H1 (cell line): ENCODE measurements around the gene EYA2. TPM values are rescaled to one million over a fixed set of nuclear protein-coding genes. Genes with fewer than 3 reads are reported as not detected.

Source experiments
- CTCF ChIP-seq, 3 experiments: IDR thresholded peaks; 1 replicate in 2 of 3; 2 replicates in 1 of 3; pipeline versions ENCODE4 v1.5.1 to v1.6.1; 2011; ENCODE audit warnings: low read length in 3 of 3, mild to moderate bottlenecking in 3 of 3, inconsistent platforms in 2 of 3, low read depth in 1 of 3, moderate library complexity in 1 of 3; ENCODE audit not compliant: insufficient read depth in 1 of 3; ENCODE audit errors: control extremely low read depth in 1 of 3
- SIRT6 ChIP-seq: IDR thresholded peaks from one replicate; pipeline ENCODE4 v1.7.1; 2012; ENCODE audit warnings: low read length, inconsistent platforms
- SP4 ChIP-seq: IDR thresholded peaks from 2 replicates; pipeline ENCODE4 v1.6.1; 2012; ENCODE audit warnings: low read length, inconsistent platforms
- TEAD4 ChIP-seq: IDR thresholded peaks from 2 replicates; pipeline ENCODE4 v1.6.1; 2012; ENCODE audit warnings: low read depth, low read length, inconsistent platforms, mixed read lengths
- polyA plus RNA-seq, 7 experiments: library from polyadenylated mRNA; depleted of rRNA in 3 of 7; stranded (reverse) in 5 of 7; unstranded in 2 of 7; fragments of >200 nt in 5 of 7; fragments of 200-250 nt in 2 of 7; gene quantifications; 1 replicate in 5 of 7; 2 replicates in 1 of 7; 4 replicates in 1 of 7; pipeline versions ENCODE4 v1.2.1 to v1.2.3, GENCODE V29; 2011 to 2013; ENCODE audit warnings: missing spikeins in 2 of 7, mixed read lengths in 2 of 7
- total RNA-seq: library from RNA; stranded (reverse); fragmentation: NEBNext Ultra II Directional; extraction: Animal tissue kit (Norgen Biotek cat#: 25700); gene quantifications from 2 replicates; pipeline ENCODE4 v1.2.1, GENCODE V29; 2021
- TF ChIP-seq, protein P1 (sequence below): IDR thresholded peaks from 2 replicates; pipeline ENCODE4 v1.6.1; 2011; ENCODE audit warnings: low read depth, mild to moderate bottlenecking, low read length; ENCODE audit not compliant: insufficient read depth

EYA2 gene
- total and polyA plus RNA-seq, 2 of the 8 experiments (the other 6 are each of a cell fraction or from before 2014, with no cell fraction given), result 1.6 to 1.7 TPM

DNA sequence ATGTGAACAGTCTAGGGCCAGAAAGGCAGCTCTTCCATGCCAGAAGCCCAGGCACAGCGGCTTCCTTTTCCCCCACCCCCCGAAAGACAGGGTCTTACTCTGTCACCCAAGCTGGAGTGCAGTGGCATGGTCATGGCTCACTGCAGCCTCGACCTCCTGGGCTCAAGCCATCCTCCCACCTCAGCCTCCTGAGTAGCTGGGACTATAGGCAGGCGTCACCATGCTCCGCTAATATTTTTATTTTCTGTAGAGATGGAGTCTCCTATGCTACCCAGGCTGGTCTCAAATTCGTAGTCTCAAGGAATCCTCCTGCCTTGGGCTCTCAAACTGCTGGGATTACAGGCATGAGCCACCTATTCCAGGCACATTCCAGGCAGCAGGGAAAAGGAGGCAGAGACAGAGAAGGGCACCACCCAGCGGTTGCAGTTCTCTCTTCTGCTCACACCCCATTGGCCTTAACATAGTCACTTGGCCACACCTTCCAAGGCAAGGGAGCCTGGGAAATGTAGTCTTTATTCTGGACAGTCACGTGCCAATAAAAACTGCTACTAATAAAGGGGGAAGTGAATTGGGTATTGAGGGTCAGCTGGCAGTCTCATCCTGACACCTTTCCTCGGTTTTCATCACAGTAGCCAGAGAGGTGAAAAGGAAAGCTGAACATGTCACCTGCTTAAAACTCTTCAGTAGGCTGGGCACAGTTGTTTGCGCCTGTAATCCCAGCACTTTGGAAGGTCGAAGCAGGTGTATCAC, 255.9 kb downstream of the EYA2 start (continued):
- TF ChIP-seq CTCF (IDR thresholded peaks at IDR 0.05; ENCODE audit: control extremely low read depth in 1 of 3, insufficient read depth in 1 of 3, low read depth in 1 of 3, low read length in 3 of 3) (peak; percentile 87 to 97 (median 89)), SP4 (peak; percentile 68; the same call in 1 of the 2 replicates), SIRT6 (no peak), TEAD4 (peak; percentile 98)
- TF ChIP-seq, protein P1, sequence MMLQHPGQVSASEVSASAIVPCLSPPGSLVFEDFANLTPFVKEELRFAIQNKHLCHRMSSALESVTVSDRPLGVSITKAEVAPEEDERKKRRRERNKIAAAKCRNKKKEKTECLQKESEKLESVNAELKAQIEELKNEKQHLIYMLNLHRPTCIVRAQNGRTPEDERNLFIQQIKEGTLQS, result peak; percentile 75; the same call in 1 of the 2 replicates
